Stomach (tissue), 4 donors: Measurements from ENCODE around the gene ABCF2.

Source experiments
- EP300 ChIP-seq: sonication (generic); formaldehyde crosslinking; IDR thresholded peaks from one replicate; pipeline ENCODE4 v1.6.1; 2017; ENCODE audit warnings: antibody characterized with exemption
- POLR2A ChIP-seq, 4 donors: fragments of 450-650 bp; IDR thresholded peaks; one replicate each; pipeline ENCODE4 v1.6.1; 2016; ENCODE audit warnings: antibody characterized with exemption in 4 of 4, control low read depth in 2 of 4, mild to moderate bottlenecking in 1 of 4, moderate library complexity in 1 of 4
- POLR2AphosphoS5 ChIP-seq, 3 donors: sonication (generic); formaldehyde crosslinking; IDR thresholded peaks; one replicate each; pipeline ENCODE4 v1.6.1; 2016; ENCODE audit warnings: antibody characterized with exemption in 3 of 3
- TF ChIP-seq, protein P1 (sequence below), 7 experiments: fragments of 450-650 bp in 4 of 7; fragments of 200-600 bp in 3 of 7; sonication (generic) in 3 of 7; IDR thresholded peaks; one replicate each; pipeline ENCODE4 v1.5.1; 2016 to 2019; ENCODE audit warnings: antibody characterized with exemption in 7 of 7, control low read depth in 2 of 7, mild to moderate bottlenecking in 1 of 7

DNA sequence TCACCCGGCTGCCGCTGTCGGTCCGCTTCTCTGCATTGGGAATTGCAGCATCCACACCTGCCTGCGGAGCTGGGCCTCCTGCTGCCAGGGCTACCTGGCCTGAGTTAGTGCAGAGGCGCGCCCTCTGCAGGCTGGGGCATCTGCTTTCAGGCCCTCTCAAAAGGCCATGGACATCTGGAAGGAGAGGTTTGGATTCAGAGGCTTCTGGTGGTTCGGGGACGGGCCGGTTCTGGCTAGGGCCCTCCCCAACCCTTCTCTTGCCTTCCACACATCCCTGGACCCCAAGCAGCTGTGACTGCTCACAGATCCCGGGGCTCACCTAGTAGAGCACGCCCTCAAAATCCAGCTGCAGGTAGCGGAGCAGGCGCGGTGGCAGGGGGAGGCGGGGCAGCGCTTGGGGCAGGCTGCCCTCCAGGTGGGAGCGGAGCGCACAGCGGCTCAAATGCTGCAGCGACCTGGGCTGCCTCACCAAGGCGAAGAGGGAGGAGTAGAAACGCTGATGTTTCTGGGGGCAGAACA is 51.2 kb downstream of the ABCF2 start:
- TF ChIP-seq, protein P1, sequence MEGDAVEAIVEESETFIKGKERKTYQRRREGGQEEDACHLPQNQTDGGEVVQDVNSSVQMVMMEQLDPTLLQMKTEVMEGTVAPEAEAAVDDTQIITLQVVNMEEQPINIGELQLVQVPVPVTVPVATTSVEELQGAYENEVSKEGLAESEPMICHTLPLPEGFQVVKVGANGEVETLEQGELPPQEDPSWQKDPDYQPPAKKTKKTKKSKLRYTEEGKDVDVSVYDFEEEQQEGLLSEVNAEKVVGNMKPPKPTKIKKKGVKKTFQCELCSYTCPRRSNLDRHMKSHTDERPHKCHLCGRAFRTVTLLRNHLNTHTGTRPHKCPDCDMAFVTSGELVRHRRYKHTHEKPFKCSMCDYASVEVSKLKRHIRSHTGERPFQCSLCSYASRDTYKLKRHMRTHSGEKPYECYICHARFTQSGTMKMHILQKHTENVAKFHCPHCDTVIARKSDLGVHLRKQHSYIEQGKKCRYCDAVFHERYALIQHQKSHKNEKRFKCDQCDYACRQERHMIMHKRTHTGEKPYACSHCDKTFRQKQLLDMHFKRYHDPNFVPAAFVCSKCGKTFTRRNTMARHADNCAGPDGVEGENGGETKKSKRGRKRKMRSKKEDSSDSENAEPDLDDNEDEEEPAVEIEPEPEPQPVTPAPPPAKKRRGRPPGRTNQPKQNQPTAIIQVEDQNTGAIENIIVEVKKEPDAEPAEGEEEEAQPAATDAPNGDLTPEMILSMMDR (IDR thresholded peaks at IDR 0.05), result no peak
- TF ChIP-seq POLR2A (IDR thresholded peaks at IDR 0.05) (no peak), EP300 (no peak), POLR2AphosphoS5 (IDR thresholded peaks at IDR 0.05) (no peak)
